ENCODE data around the gene SLC39A2.

Gene SLC39A2

GRCh38 chr14:21049271-21049673, 50.2 kb downstream of the SLC39A2 start:
- no peak for DNase-seq (ENCODE audit: extremely low spot score)
- TF ChIP-seq, protein P1, sequence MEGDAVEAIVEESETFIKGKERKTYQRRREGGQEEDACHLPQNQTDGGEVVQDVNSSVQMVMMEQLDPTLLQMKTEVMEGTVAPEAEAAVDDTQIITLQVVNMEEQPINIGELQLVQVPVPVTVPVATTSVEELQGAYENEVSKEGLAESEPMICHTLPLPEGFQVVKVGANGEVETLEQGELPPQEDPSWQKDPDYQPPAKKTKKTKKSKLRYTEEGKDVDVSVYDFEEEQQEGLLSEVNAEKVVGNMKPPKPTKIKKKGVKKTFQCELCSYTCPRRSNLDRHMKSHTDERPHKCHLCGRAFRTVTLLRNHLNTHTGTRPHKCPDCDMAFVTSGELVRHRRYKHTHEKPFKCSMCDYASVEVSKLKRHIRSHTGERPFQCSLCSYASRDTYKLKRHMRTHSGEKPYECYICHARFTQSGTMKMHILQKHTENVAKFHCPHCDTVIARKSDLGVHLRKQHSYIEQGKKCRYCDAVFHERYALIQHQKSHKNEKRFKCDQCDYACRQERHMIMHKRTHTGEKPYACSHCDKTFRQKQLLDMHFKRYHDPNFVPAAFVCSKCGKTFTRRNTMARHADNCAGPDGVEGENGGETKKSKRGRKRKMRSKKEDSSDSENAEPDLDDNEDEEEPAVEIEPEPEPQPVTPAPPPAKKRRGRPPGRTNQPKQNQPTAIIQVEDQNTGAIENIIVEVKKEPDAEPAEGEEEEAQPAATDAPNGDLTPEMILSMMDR (IDR thresholded peaks at IDR 0.05; ENCODE audit: control extremely low read depth, extremely low read depth, low read depth, missing control alignments): no peak
- CTCF ChIA-PET: interaction anchor here (2.3 to 3.9 kb wide), 3 partner anchors 19 to 43 kb away, joined by 11 to 28 read pairs (median 12); no protein-coding TSS in a partner anchor
- POLR2A ChIA-PET: no interaction called here

- ChIA-PET CTCF (interaction anchor here (0.8 to 2.9 kb wide), 5 partner anchors 11 to 80 kb away, joined by 3 to 16 read pairs (median 8); no protein-coding TSS in a partner anchor), POLR2A (no interaction called here)
- TF ChIP-seq, protein P1 (IDR thresholded peaks at IDR 0.05; ENCODE audit: control extremely low read depth, extremely low read depth, low read depth, missing control alignments): no peak
- no peak for DNase-seq (ENCODE audit: extremely low spot score)
Measured at GRCh38 chr14:21050597-21050996, 51.5 kb downstream of the SLC39A2 start.

Data from GM10248 (cell line).